Keratinocyte (primary cell): Measurements from ENCODE around the gene SHROOM3.

Source experiments
- CTCF ChIP-seq, 3 experiments: IDR thresholded peaks in 1 of 3; conservative IDR thresholded peaks in 1 of 3; optimal IDR thresholded peaks in 1 of 3; 2 replicates in 2 of 3; 3 replicates in 1 of 3; pipeline versions ENCODE3 to v1.5.1; 2011; ENCODE audit warnings: low read length in 3 of 3, mild to moderate bottlenecking in 3 of 3, moderate library complexity in 2 of 3, control low read depth in 1 of 3, inconsistent platforms in 1 of 3; ENCODE audit not compliant: insufficient read depth in 2 of 3; ENCODE audit errors: extremely low read depth in 1 of 3
- EZH2 ChIP-seq: IDR thresholded peaks from one replicate; pipeline ENCODE4 v1.6.1; 2012; ENCODE audit warnings: inconsistent platforms, mild to moderate bottlenecking, low read length, moderate library complexity

GRCh38 chr4:76732246-76732645 lies 297.2 kb downstream of the SHROOM3 start:
- no peak for TF ChIP-seq CTCF (optimal IDR thresholded peaks at IDR 0.05 in 1 of 3, IDR thresholded peaks at IDR 0.05 in 1 of 3, conservative IDR thresholded peaks at IDR 0.05 in 1 of 3; ENCODE audit: extremely low read depth in 1 of 3, insufficient read depth in 2 of 3, low read length in 3 of 3)
- no peak for TF ChIP-seq EZH2
